ENCODE measurements around the gene CALN1.

Gene CALN1

GRCh38 chr7:72092769-72093168 is 319.4 kb downstream of the CALN1 start:
- no peak overlapping the region for H2AFZ ChIP-seq (ENCODE audit: low read depth, low read length)
- no peaks in the 10 kb centered on the region for H3K36me3 ChIP-seq (replicated peaks; ENCODE audit: low read depth, low read length)
- H3K79me2 ChIP-seq (ENCODE audit: low read length) = no peaks in the 10 kb centered on the region
- H3K9me3 ChIP-seq (ENCODE audit: insufficient read depth, low read length) = no peaks in the 10 kb centered on the region
- H3K4me3 ChIP-seq (ENCODE audit: low read length) = no peak overlapping the region
- H4K20me1 ChIP-seq (ENCODE audit: insufficient read depth, low read length) = no peaks in the 10 kb centered on the region
- no peaks in the 10 kb centered on the region for H3K27me3 ChIP-seq (ENCODE audit: low read depth, low read length)
- H3K4me2 ChIP-seq (ENCODE audit: low read length) = no peak overlapping the region
- no peak overlapping the region for H3K9ac ChIP-seq (ENCODE audit: low read length)
- H3K27ac ChIP-seq (ENCODE audit: low read length) = no peak overlapping the region
- TF ChIP-seq CTCF (IDR thresholded peaks at IDR 0.05; ENCODE audit: low read depth, low read length) = no peak
- no peak for TF ChIP-seq EZH2phosphoT487 (IDR thresholded peaks at IDR 0.05; ENCODE audit: low read depth)
- H3K4me1 ChIP-seq (ENCODE audit: low read length) = no peaks in the 10 kb centered on the region

DNA sequence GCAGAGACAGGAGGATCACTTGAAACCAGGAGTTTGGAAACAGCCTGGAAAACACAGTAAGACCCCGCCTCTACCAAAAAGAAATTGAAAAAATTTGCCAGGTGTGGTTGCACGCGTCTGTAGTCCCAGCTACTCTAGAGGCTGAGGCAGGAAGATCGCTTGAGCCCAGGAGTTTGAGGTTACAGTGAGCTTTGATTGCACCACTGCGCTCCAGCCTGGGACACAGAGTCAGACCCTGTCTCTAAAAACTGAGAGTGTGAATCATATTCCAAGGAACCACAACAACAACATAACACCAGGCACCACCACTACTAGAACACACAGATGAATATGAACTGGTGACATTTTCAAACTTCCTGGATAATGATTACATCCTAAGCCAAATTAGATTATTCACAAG is 324.2 kb downstream of the CALN1 start:
- no peaks in the 10 kb centered on the region for H3K79me2 ChIP-seq (ENCODE audit: low read length)
- no peak overlapping the region for H3K4me3 ChIP-seq (ENCODE audit: low read length)
- no peak overlapping the region for H3K4me2 ChIP-seq (ENCODE audit: low read length)
- no peak overlapping the region for H3K27ac ChIP-seq (ENCODE audit: low read length)
- TF ChIP-seq EZH2phosphoT487 (IDR thresholded peaks at IDR 0.05; ENCODE audit: low read depth) (no peak), CTCF (IDR thresholded peaks at IDR 0.05; ENCODE audit: low read depth, low read length) (no peak)
- no peaks in the 10 kb centered on the region for H3K4me1 ChIP-seq (ENCODE audit: low read length)
- H3K9ac ChIP-seq (ENCODE audit: low read length) = no peak overlapping the region
- H3K27me3 ChIP-seq (ENCODE audit: low read depth, low read length) = no peaks in the 10 kb centered on the region
- H3K9me3 ChIP-seq (ENCODE audit: insufficient read depth, low read length) = no peaks in the 10 kb centered on the region
- no peaks in the 10 kb centered on the region for H3K36me3 ChIP-seq (replicated peaks; ENCODE audit: low read depth, low read length)
- no peak overlapping the region for H2AFZ ChIP-seq (ENCODE audit: low read depth, low read length)
- no peaks in the 10 kb centered on the region for H4K20me1 ChIP-seq (ENCODE audit: insufficient read depth, low read length)

DNA sequence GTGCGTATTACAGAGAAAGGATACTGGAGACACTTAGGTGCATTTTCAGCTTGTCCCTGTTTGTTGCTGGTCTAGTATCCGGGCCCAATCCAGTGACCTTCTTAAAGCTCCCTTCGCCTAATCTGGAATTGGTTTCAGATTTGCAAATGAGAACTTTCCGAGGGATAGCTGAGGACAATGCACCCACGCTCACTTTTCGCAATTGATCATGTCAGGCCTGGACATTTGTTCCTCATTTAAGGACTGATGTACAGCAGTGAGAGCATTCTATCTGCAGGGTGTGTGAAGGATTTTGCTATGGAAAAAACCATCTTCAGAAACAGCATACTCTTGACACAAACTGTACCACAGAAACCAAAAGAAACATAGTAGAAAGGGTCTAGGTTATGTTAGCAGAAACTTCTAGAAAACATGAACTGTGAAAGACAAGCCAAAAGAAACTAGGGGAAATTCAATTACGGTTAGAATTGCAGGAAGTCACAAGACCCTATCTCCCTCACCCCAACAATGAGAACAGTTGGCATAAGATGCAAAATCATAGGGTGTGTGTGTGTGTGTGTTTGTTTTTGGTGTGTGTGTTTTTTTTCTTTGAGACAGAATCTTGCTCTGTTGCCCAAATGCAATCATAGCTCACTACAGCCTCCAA is 331.1 kb downstream of the CALN1 start:
- H3K4me3 ChIP-seq (ENCODE audit: low read length) = no peak overlapping the region
- H3K36me3 ChIP-seq (replicated peaks; ENCODE audit: low read depth, low read length) = no peaks in the 10 kb centered on the region
- H3K4me1 ChIP-seq (ENCODE audit: low read length) = no peaks in the 10 kb centered on the region
- H3K4me2 ChIP-seq (ENCODE audit: low read length) = no peak overlapping the region
- H3K27ac ChIP-seq (ENCODE audit: low read length) = no peak overlapping the region
- no peak overlapping the region for H3K9ac ChIP-seq (ENCODE audit: low read length)
- no peaks in the 10 kb centered on the region for H4K20me1 ChIP-seq (ENCODE audit: insufficient read depth, low read length)
- no peaks in the 10 kb centered on the region for H3K79me2 ChIP-seq (ENCODE audit: low read length)
- H3K27me3 ChIP-seq (ENCODE audit: low read depth, low read length) = no peaks in the 10 kb centered on the region
- H2AFZ ChIP-seq (ENCODE audit: low read depth, low read length) = no peak overlapping the region
- no peaks in the 10 kb centered on the region for H3K9me3 ChIP-seq (ENCODE audit: insufficient read depth, low read length)
- TF ChIP-seq EZH2phosphoT487 (IDR thresholded peaks at IDR 0.05; ENCODE audit: low read depth) (no peak), CTCF (IDR thresholded peaks at IDR 0.05; ENCODE audit: low read depth, low read length) (no peak)

GRCh38 chr7:72080341-72080766 is 331.8 kb downstream of the CALN1 start:
- no peaks in the 10 kb centered on the region for H3K27me3 ChIP-seq (ENCODE audit: low read depth, low read length)

More at GRCh38 chr7:72080341-72080766, 331.8 kb downstream of the CALN1 start:
- Histone ChIP-seq H4K20me1 (ENCODE audit: insufficient read depth, low read length) (no peaks in the 10 kb centered on the region), H3K9me3 (ENCODE audit: insufficient read depth, low read length) (no peaks in the 10 kb centered on the region), H3K27ac (ENCODE audit: low read length) (no peak overlapping the region), H3K4me1 (ENCODE audit: low read length) (no peaks in the 10 kb centered on the region), H3K4me3 (ENCODE audit: low read length) (no peak overlapping the region), H3K36me3 (replicated peaks; ENCODE audit: low read depth, low read length) (no peaks in the 10 kb centered on the region), H3K79me2 (ENCODE audit: low read length) (no peaks in the 10 kb centered on the region), H2AFZ (ENCODE audit: low read depth, low read length) (no peak overlapping the region), H3K4me2 (ENCODE audit: low read length) (no peak overlapping the region), H3K9ac (ENCODE audit: low read length) (no peak overlapping the region)
- TF ChIP-seq CTCF (IDR thresholded peaks at IDR 0.05; ENCODE audit: low read depth, low read length) (no peak), EZH2phosphoT487 (IDR thresholded peaks at IDR 0.05; ENCODE audit: low read depth) (no peak)
